OCI-LY7 (cell line): Measurements from ENCODE around the gene DHRS7B. TPM values are rescaled to one million over a fixed set of nuclear protein-coding genes. Genes with fewer than 3 reads are reported as not detected.

Source experiments
- BruUV-seq: library from RNA; stranded (reverse); fragments of 400-500 nt; replicated peaks from 2 replicates; lab custom pipeline; 2021; lab: Mats Ljungman, UMichigan
- CTCF ChIA-PET: fragments of 300-600 bp; sonication (Branson Sonifier 250); formaldehyde crosslinking; loops from one replicate; lab custom pipeline; 2022; ENCODE audit warnings: antibody characterized with exemption; ENCODE audit not compliant: unreplicated experiment; lab: Charles Lee
- POLR2A ChIA-PET: fragments of 300-600 bp; sonication (Branson Sonifier 250); formaldehyde crosslinking; loops from one replicate; lab custom pipeline; 2022; ENCODE audit warnings: antibody characterized with exemption; lab: Charles Lee
- DNase-seq: peaks from one replicate; pipeline ENCODE4 v3.0.0-alpha.2; 2015; ENCODE audit warnings: low spot score
- H2AFZ ChIP-seq: fragments of 200-600 bp; sonication (generic), shearing (Covaris generic); 2 replicates; pipeline ENCODE4 v1.6.1; 2014; ENCODE audit warnings: mild to moderate bottlenecking, antibody characterized with exemption, low read length, moderate library complexity
- H3K27ac ChIP-seq: fragments of 200-600 bp; sonication (generic); 2 replicates; pipeline ENCODE4 v1.5.1; 2014; ENCODE audit warnings: mixed run types, low read depth, mild to moderate bottlenecking, moderate library complexity, low read length, inconsistent platforms; ENCODE audit not compliant: poor library complexity, severe bottlenecking
- H3K36me3 ChIP-seq: fragments of 200-600 bp; sonication (generic); 2 replicates; pipeline ENCODE4 v1.6.1; 2014; ENCODE audit warnings: mild to moderate bottlenecking, antibody characterized with exemption, low read length, moderate library complexity, mixed read lengths; ENCODE audit not compliant: insufficient read depth
- H3K4me1 ChIP-seq: fragments of 200-600 bp; sonication (generic); 2 replicates; pipeline ENCODE4 v1.5.1; 2014; ENCODE audit warnings: mild to moderate bottlenecking, low read length; ENCODE audit not compliant: insufficient read depth, poor library complexity, severe bottlenecking
- H3K4me2 ChIP-seq: fragments of 200-600 bp; sonication (generic); 2 replicates; pipeline ENCODE4 v1.6.1; 2014; ENCODE audit warnings: mild to moderate bottlenecking, low read length
- H3K4me3 ChIP-seq: fragments of 200-600 bp; sonication (generic); 2 replicates; pipeline ENCODE4 v1.5.1; 2014; ENCODE audit warnings: mild to moderate bottlenecking, low read depth, low read length; ENCODE audit not compliant: poor library complexity, severe bottlenecking
- H3K79me2 ChIP-seq: fragments of 200-600 bp; sonication (generic); 2 replicates; pipeline ENCODE4 v1.6.1; 2016; ENCODE audit warnings: low read depth, mild to moderate bottlenecking, low read length, moderate library complexity, mixed read lengths; ENCODE audit not compliant: insufficient read depth
- H3K9me2 ChIP-seq: fragments of 200-600 bp; sonication (generic); 2 replicates; pipeline ENCODE4 v1.6.1; 2016; ENCODE audit warnings: mild to moderate bottlenecking, low read length, mixed read lengths; ENCODE audit not compliant: insufficient read depth
- H3K9me3 ChIP-seq: fragments of 200-600 bp; sonication (generic); 2 replicates; pipeline ENCODE4 v1.6.1; 2014; ENCODE audit warnings: mild to moderate bottlenecking, mixed run types, low read length, mixed read lengths
- H4K20me1 ChIP-seq: fragments of 200-600 bp; sonication (generic); 2 replicates; pipeline ENCODE4 v1.6.1; 2014; ENCODE audit warnings: mild to moderate bottlenecking, antibody characterized with exemption, low read length, moderate library complexity, mixed read lengths; ENCODE audit not compliant: insufficient read depth
- EZH2phosphoT487 ChIP-seq: fragments of 200-600 bp; sonication (generic); IDR thresholded peaks from 2 replicates; pipeline ENCODE4 v1.6.1; 2018; ENCODE audit warnings: low read depth, borderline replicate concordance, mild to moderate bottlenecking, mixed run types, antibody characterized with exemption, low read length, moderate library complexity, mixed read lengths
- intact Hi-C: fragments of 100-400 bp; cut with micrococcal nuclease; formaldehyde crosslinking; loops from one replicate; pipeline ENCODE4 v1.10.0; 2022; ENCODE audit not compliant: unreplicated experiment
- total RNA-seq, 2 experiments: library from RNA; depleted of rRNA in 1 of 2; stranded (reverse); fragments of >200 nt in 1 of 2; shearing (Covaris generic) in 1 of 2; gene quantifications; 2 replicates each; pipeline ENCODE4 v1.2.3, GENCODE V29; 2014 to 2022
- TF ChIP-seq, protein P1 (sequence below): fragments of 200-600 bp; sonication (generic); conservative IDR thresholded peaks from 2 replicates; pipeline ENCODE4 v1.5.1; 2014; ENCODE audit warnings: mild to moderate bottlenecking, antibody characterized with exemption, low read length, moderate library complexity, mixed read lengths

The DHRS7B gene
- total RNA-seq, 2 experiments from 2014 or later, result 16.0 to 16.5 TPM

DNA sequence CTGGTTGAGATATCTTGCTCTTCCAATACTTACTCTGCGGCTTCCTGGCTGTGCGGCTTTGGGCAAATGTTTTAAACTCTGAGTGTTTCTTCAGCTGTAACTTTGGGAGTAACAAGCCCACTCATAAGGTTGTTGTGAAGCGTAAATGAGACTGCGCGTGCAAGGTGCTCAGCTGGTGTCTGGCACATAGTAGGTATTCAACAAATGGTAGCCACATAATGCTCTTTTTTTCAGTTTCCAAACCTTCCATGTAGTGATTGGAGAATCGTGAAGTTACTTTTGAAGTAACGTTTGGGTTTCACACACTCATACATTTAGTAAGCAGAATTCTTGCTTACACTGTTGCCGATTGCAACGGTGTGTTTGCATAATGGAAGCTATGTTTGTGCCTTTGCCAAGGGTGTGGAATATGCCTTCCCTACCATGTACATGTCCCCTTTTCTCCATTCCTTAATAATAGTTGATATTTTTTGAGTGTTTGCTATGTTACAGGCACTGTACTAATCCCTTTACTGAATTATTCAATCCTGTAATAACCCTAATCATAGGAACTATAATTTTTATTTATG lies 829 bp downstream of the DHRS7B start:
- H4K20me1 ChIP-seq, result no peaks in the 10 kb centered on the region
- TF ChIP-seq EZH2phosphoT487, result no peak
- TF ChIP-seq, protein P1, sequence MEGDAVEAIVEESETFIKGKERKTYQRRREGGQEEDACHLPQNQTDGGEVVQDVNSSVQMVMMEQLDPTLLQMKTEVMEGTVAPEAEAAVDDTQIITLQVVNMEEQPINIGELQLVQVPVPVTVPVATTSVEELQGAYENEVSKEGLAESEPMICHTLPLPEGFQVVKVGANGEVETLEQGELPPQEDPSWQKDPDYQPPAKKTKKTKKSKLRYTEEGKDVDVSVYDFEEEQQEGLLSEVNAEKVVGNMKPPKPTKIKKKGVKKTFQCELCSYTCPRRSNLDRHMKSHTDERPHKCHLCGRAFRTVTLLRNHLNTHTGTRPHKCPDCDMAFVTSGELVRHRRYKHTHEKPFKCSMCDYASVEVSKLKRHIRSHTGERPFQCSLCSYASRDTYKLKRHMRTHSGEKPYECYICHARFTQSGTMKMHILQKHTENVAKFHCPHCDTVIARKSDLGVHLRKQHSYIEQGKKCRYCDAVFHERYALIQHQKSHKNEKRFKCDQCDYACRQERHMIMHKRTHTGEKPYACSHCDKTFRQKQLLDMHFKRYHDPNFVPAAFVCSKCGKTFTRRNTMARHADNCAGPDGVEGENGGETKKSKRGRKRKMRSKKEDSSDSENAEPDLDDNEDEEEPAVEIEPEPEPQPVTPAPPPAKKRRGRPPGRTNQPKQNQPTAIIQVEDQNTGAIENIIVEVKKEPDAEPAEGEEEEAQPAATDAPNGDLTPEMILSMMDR, result no peak
- H3K9me2 ChIP-seq, result no peaks in the 10 kb centered on the region
- no peak for DNase-seq
- H3K4me1 ChIP-seq, result peaks cover 19% of the 10 kb centered on the region
- H3K27ac ChIP-seq, result peak overlapping the region; percentile 68
- CTCF ChIA-PET, result interaction anchor here (0.6 to 0.7 kb wide), 2 partner anchors 8 to 21 kb away, joined by 3 read pairs; no protein-coding TSS in a partner anchor
- H3K4me3 ChIP-seq, result peak overlapping the region; percentile 81
- POLR2A ChIA-PET, result interaction anchor here (1.1 to 1.2 kb wide), 3 partner anchors 84 to 148 kb away, joined by 3 to 4 read pairs (median 3); partner anchors contain the start of gene USP22
- peak overlapping the region; percentile 99 for H3K4me2 ChIP-seq
- peaks cover 10% of the 10 kb centered on the region; the same call in 1 of the 2 replicates for H3K79me2 ChIP-seq
- no TSS peak for BruUV-seq
- peak overlapping the region; percentile 94; the same call in 1 of the 2 replicates for H2AFZ ChIP-seq
- intact Hi-C loops, result loop anchor here (2.0 to 5.0 kb wide), 3 partner anchors 87 to 385 kb away; partner anchors contain the start of genes MAP2K3 and TMEM11
- no peaks in the 10 kb centered on the region for H3K9me3 ChIP-seq
- H3K36me3 ChIP-seq, result no peaks in the 10 kb centered on the region

DNA sequence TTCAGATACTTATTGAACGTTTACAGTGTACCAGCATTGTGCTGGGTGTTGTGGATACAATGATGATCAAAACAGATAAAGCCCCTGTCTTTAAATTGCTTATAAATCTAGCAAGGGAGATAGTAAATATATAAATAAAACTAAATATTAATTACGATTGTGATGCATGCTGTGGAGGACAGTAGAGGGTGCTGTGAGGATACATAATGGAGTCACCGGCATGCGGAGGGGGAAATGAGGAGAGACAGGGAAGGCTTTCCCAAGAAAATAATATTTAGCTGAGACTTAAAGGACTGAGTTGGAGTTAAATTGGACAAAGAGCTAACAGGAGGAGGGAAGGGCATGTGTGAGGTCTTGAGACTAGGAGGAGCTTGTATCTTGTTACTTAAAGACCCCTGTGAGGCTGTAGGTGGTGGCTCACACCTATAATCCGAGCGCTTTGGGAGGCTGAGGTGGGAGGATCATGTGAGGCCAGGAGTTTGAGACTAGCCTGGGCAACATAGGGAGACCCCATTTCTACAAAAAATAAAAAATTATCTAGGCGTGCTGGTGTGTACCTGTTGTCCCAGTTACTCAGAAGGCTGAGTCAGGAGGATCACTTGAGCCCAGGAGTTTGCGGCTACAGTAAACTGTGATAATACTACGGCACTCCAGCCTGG lies 2.4 kb downstream of the DHRS7B start:
- TF ChIP-seq EZH2phosphoT487, result no peak
- TF ChIP-seq, protein P1, result peak; percentile 68
- Histone ChIP-seq H4K20me1 (no peaks in the 10 kb centered on the region), H3K4me1 (peaks cover 19% of the 10 kb centered on the region), H3K4me2 (no peak overlapping the region), H3K4me3 (no peak overlapping the region), H2AFZ (no peak overlapping the region), H3K27ac (no peak overlapping the region), H3K36me3 (no peaks in the 10 kb centered on the region; the same call in 1 of the 2 replicates), H3K9me3 (peaks cover 11% of the 10 kb centered on the region; the same call in 1 of the 2 replicates), H3K79me2 (peaks cover 10% of the 10 kb centered on the region; the same call in 1 of the 2 replicates), H3K9me2 (no peaks in the 10 kb centered on the region)
- DNase-seq, result no peak
- BruUV-seq, result no TSS peak
- CTCF ChIA-PET, result no interaction called here
- POLR2A ChIA-PET, result interaction anchor here (0.6 to 1.1 kb wide), 4 partner anchors 10 to 146 kb away, joined by 3 to 5 read pairs (median 4); no protein-coding TSS in a partner anchor
- intact Hi-C loops, result loop anchor here (5.0 kb wide), 1 partner anchor 383 kb away; no protein-coding TSS in a partner anchor
